Endodermal cell (in vitro differentiated cells): Measurements from ENCODE around the gene EFCAB7. TPM values are rescaled to one million over a fixed set of nuclear protein-coding genes. Genes with fewer than 3 reads are reported as not detected.
"Not testable (repeated sequence)": the region's sequence is repeated elsewhere in the genome, so short reads cannot be mapped to it uniquely, and the experiment has no call there.

ENCODE experiments used
- DNase-seq: peaks from one replicate; pipeline ENCODE4 v3.0.0-alpha.2; 2017
- H3K27ac ChIP-seq: 2 replicates; pipeline ENCODE4 v1.5.1; 2013; ENCODE audit warnings: mild to moderate bottlenecking, low read depth, low read length, moderate library complexity
- H3K27me3 ChIP-seq: 2 replicates; pipeline ENCODE4 v1.6.1; 2013; ENCODE audit warnings: mild to moderate bottlenecking, low read length, moderate library complexity; ENCODE audit not compliant: insufficient read depth, control insufficient read depth, poor library complexity, severe bottlenecking
- H3K36me3 ChIP-seq: 2 replicates; pipeline ENCODE4 v1.7.0; 2013; ENCODE audit warnings: mild to moderate bottlenecking, low read length, moderate library complexity; ENCODE audit not compliant: control insufficient read depth, insufficient read depth
- H3K4me1 ChIP-seq: one replicate; pipeline ENCODE4 v1.7.0; 2013; ENCODE audit warnings: low read length; ENCODE audit not compliant: control insufficient read depth, insufficient read depth
- H3K4me3 ChIP-seq: 2 replicates; pipeline ENCODE4 v1.5.1; 2013; ENCODE audit warnings: mild to moderate bottlenecking, low read length, moderate library complexity
- H3K9ac ChIP-seq: 2 replicates; pipeline ENCODE4 v1.6.1; 2013; ENCODE audit warnings: mild to moderate bottlenecking, low read length, moderate library complexity; ENCODE audit not compliant: poor library complexity, severe bottlenecking; ENCODE audit errors: extremely low read depth
- H3K9me3 ChIP-seq: 2 replicates; pipeline ENCODE4 v1.6.1; 2013; ENCODE audit warnings: mild to moderate bottlenecking, low read length, moderate library complexity; ENCODE audit not compliant: control insufficient read depth
- H3K27ac Mint-ChIP-seq: 2 replicates; pipeline ENCODE4 v1.8.0; 2020; ENCODE audit warnings: mixed read lengths
- H3K27me3 Mint-ChIP-seq: 2 replicates; pipeline ENCODE4 v1.8.0; 2021; ENCODE audit warnings: mild to moderate bottlenecking, mixed read lengths; ENCODE audit not compliant: insufficient read depth
- H3K36me3 Mint-ChIP-seq: 2 replicates; pipeline ENCODE4 v1.8.0; 2020; ENCODE audit warnings: low read depth, mixed read lengths
- H3K4me1 Mint-ChIP-seq: 2 replicates; pipeline ENCODE4 v1.8.0; 2020; ENCODE audit warnings: mixed read lengths
- H3K4me3 Mint-ChIP-seq: 2 replicates; pipeline ENCODE4 v1.8.0; 2020; ENCODE audit warnings: mild to moderate bottlenecking, moderate library complexity, mixed read lengths
- H3K9me3 Mint-ChIP-seq: 2 replicates; pipeline ENCODE4 v1.8.0; 2020; ENCODE audit warnings: mild to moderate bottlenecking, mixed read lengths
- CTCF ChIP-seq: fragments of 200-600 bp; sonication (generic); conservative IDR thresholded peaks from 2 replicates; pipeline ENCODE4 v1.5.0; 2021; ENCODE audit warnings: antibody characterized with exemption, mild to moderate bottlenecking
- WGBS, 2 experiments: methylation state at CpG; one replicate each; pipeline versions ENCODE4 v1.1.5 to v1.1.7; 2013; ENCODE audit warnings: missing lambda C conversion rate in 2 of 2, mixed read lengths in 1 of 2; ENCODE audit not compliant: insufficient coverage in 1 of 2, insufficient read length in 1 of 2; 5-methylcytosine and 5-hydroxymethylcytosine counted together
- total RNA-seq, 2 donors: library from RNA; stranded (reverse); fragmentation: NEBNext Ultra II Directional in 1 of 2; extraction: Animal tissue kit (Norgen Biotek cat#: 25700) in 1 of 2; gene quantifications; 2 replicates in 1 of 2; 3 replicates in 1 of 2; pipeline ENCODE4 v1.2.1, GENCODE V29; 2021

The EFCAB7 gene
- total RNA-seq, 2 donors from 2014 or later: 9.3 to 11.5 TPM

GRCh38 chr1:63575340-63575826 is 52.1 kb downstream of the EFCAB7 start:
- H3K27ac Mint-ChIP-seq: no peak overlapping the region

GRCh38 chr1:63586326-63586725 is 63.0 kb downstream of the EFCAB7 start:
- H3K27me3 Mint-ChIP-seq, H3K4me3 ChIP-seq, H3K36me3 ChIP-seq, H3K36me3 Mint-ChIP-seq, DNase-seq, H3K27ac Mint-ChIP-seq, H3K4me1 ChIP-seq, H3K9ac ChIP-seq, H3K4me3 Mint-ChIP-seq, H3K27ac ChIP-seq, H3K27me3 ChIP-seq: not testable (repeated sequence)
- H3K9me3 ChIP-seq: peaks cover 38% of the 10 kb centered on the region
- Mint-ChIP-seq H3K9me3 (peaks cover 18% of the 10 kb centered on the region), H3K4me1 (peaks cover 22% of the 10 kb centered on the region)
- WGBS, 2 experiments: 83% methylated on average over 1 of the region's 1 CpG

More at GRCh38 chr1:63575340-63575826, 52.1 kb downstream of the EFCAB7 start:
- H3K4me3 ChIP-seq: no peak overlapping the region
- no peaks in the 10 kb centered on the region for H3K27me3 ChIP-seq
- no peak overlapping the region for H3K4me3 Mint-ChIP-seq
- H3K36me3 Mint-ChIP-seq: peaks cover 7% of the 10 kb centered on the region
- peaks cover 12% of the 10 kb centered on the region for H3K4me1 Mint-ChIP-seq
- no peaks in the 10 kb centered on the region for H3K27me3 Mint-ChIP-seq
- peaks cover 5% of the 10 kb centered on the region for H3K9me3 ChIP-seq
- H3K4me1 ChIP-seq: peaks cover 9% of the 10 kb centered on the region
- no peak overlapping the region for H3K27ac ChIP-seq
- peaks cover 6% of the 10 kb centered on the region for H3K9me3 Mint-ChIP-seq
- TF ChIP-seq CTCF: peak; percentile 99
- 60 to 76% methylated on average over 1 to 4 of the region's 4 CpGs for WGBS, 2 experiments
- DNase-seq: peak; percentile 61
- no peak overlapping the region for H3K9ac ChIP-seq
- no peaks in the 10 kb centered on the region for H3K36me3 ChIP-seq

GRCh38 chr1:63590166-63590560 is 66.8 kb downstream of the EFCAB7 start:
- WGBS, 2 experiments: 81 to 85% methylated on average over 2 to 3 of the region's 3 CpGs
- no peaks in the 10 kb centered on the region for H3K27me3 Mint-ChIP-seq
- no peak overlapping the region for H3K4me3 Mint-ChIP-seq

More at GRCh38 chr1:63590166-63590560, 66.8 kb downstream of the EFCAB7 start:
- peaks cover 40% of the 10 kb centered on the region for H3K4me1 Mint-ChIP-seq
- peak overlapping the region; percentile 74 for H3K27ac Mint-ChIP-seq
- Histone ChIP-seq H3K4me1 (peaks cover 8% of the 10 kb centered on the region), H3K9ac (no peak overlapping the region), H3K9me3 (peaks cover 14% of the 10 kb centered on the region), H3K27me3 (no peaks in the 10 kb centered on the region), H3K36me3 (peaks cover 2% of the 10 kb centered on the region), H3K27ac (no peak overlapping the region), H3K4me3 (peak overlapping the region; percentile 30)
- no peaks in the 10 kb centered on the region for H3K36me3 Mint-ChIP-seq
- TF ChIP-seq CTCF: no peak
- DNase-seq: no peak
- H3K9me3 Mint-ChIP-seq: peaks cover 3% of the 10 kb centered on the region
